BJ (cell line): Measurements from ENCODE around the gene KCNN3. TPM values are rescaled to one million over a fixed set of nuclear protein-coding genes. Genes with fewer than 3 reads are reported as not detected.

Experiments used
- CTCF ChIA-PET: fragments of 350-600 bp; formaldehyde crosslinking; extraction: SDS; loops from one replicate; lab custom pipeline; 2021; ENCODE audit warnings: antibody characterized with exemption, inconsistent platforms; lab: Yijun Ruan, JAX
- POLR2A ChIA-PET: fragments of 300-600 bp; sonication (Branson Sonifier 250); formaldehyde crosslinking; extraction: SDS; loops from one replicate; lab custom pipeline; 2021; ENCODE audit warnings: antibody characterized with exemption; lab: Charles Lee
- DNase-seq: peaks from one replicate; pipeline ENCODE4 v3.0.0-alpha.2; 2011; ENCODE audit warnings: low read depth
- H3K27me3 ChIP-seq: 2 replicates; pipeline ENCODE4 v1.6.0; 2011; ENCODE audit warnings: low read length; ENCODE audit not compliant: control insufficient read depth, insufficient read depth
- H3K36me3 ChIP-seq: 2 replicates; pipeline ENCODE4 v1.5.1; 2011; ENCODE audit warnings: low read length; ENCODE audit not compliant: control insufficient read depth, insufficient read depth
- H3K4me3 ChIP-seq: 2 replicates; pipeline ENCODE4 v1.5.1; 2011; ENCODE audit warnings: low read depth, mild to moderate bottlenecking, control low read depth, low read length
- CTCF ChIP-seq: IDR thresholded peaks from 2 replicates; pipeline ENCODE4 v1.5.1; 2011; ENCODE audit warnings: low read depth, mild to moderate bottlenecking, control low read depth, inconsistent platforms, low read length, moderate library complexity; ENCODE audit not compliant: insufficient read depth
- polyA plus RNA-seq: library from polyadenylated mRNA; depleted of rRNA; stranded (reverse); fragments of >200 nt; gene quantifications from 2 replicates; pipeline ENCODE4 v1.2.3, GENCODE V29; 2011

Gene KCNN3
- polyA plus RNA-seq, 1 experiment, result not detected

DNA sequence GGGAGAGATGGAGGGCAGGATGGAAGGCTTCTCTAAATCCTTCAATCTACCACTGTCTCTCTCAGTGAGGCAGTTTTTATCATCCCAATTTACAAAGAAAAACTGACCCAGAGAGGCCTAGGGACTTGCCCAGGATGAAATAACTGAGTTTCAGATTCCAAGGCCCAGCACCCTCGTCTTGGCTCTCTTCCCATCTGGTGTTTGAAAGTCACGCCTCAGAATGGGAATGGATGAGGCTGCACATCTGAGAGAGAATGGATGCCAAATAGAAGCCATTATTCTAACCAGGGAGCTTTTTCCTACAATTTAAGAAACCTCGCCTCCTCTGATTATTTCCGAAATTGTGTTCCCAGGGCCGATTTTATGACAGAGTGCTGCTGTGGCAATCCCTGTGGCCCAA lies 10.6 kb upstream of the KCNN3 start:
- CTCF ChIA-PET, result interaction anchor here (0.6 to 2.8 kb wide), 7 partner anchors 13 to 401 kb away, joined by 3 to 18 read pairs (median 8); no protein-coding TSS in a partner anchor
- no peaks in the 10 kb centered on the region for H3K36me3 ChIP-seq
- no peak for TF ChIP-seq CTCF
- H3K27me3 ChIP-seq, result peaks cover 9% of the 10 kb centered on the region
- no peak overlapping the region for H3K4me3 ChIP-seq
- POLR2A ChIA-PET, result no interaction called here
- no peak for DNase-seq

- Histone ChIP-seq H3K27me3 (peaks cover 7% of the 10 kb centered on the region), H3K36me3 (no peaks in the 10 kb centered on the region), H3K4me3 (no peak overlapping the region)
- POLR2A ChIA-PET, result no interaction called here
- no peak for DNase-seq
- CTCF ChIA-PET, result interaction anchor here (0.7 to 5.8 kb wide), 25 partner anchors 9 to 399 kb away, joined by 3 to 36 read pairs (median 4); partner anchors contain the start of genes KCNN3 and PMVK
- no peak for TF ChIP-seq CTCF
These were observed 8.9 kb upstream of the KCNN3 start for GRCh38 chr1:154879038-154879421.

DNA sequence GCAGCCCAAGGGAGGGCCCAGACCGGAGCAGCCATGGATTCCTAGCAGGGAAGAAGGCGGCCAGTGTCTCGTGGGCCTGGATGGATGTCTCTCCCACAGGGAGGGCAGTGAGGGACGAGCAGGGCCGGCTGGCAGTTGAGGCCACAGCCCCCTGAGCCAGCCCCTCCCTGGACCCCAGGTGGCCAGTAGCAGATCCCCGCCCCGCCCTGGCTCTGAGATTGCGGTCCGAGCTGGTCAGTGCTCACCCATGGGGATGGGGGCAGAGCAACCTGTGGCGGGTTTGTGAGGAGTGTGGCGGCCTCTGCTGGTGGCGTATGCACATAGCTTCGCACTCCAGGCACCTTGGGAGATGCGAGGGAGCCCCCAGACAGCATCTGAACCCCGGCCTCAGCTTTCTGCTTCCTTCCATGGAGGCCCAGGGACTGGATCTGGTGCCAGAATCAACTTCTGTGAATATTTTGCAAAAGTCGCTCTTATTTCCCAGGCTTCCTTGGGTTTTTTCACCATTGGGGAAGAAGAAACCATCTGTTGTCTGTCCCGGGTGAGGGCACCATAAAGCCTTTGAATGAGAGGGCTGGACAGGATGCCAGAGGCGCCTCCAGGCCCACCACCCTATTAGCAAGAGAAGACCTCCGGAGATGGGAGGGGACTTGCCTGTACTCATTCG lies 8.4 kb upstream of the KCNN3 start:
- CTCF ChIA-PET, result interaction anchor here (0.6 to 5.8 kb wide), 33 partner anchors 8 to 398 kb away, joined by 3 to 36 read pairs (median 3); partner anchors contain the start of gene KCNN3

GRCh38 chr1:154877370-154877974 lies 7.4 kb upstream of the KCNN3 start:
- POLR2A ChIA-PET, result no interaction called here
- DNase-seq, result no peak
- Histone ChIP-seq H3K27me3 (peaks cover 7% of the 10 kb centered on the region), H3K36me3 (no peaks in the 10 kb centered on the region), H3K4me3 (no peak overlapping the region)
- TF ChIP-seq CTCF, result no peak
- CTCF ChIA-PET, result interaction anchor here (0.6 to 5.8 kb wide), 15 partner anchors 8 to 397 kb away, joined by 3 to 36 read pairs (median 4); partner anchors contain the start of gene KCNN3

More for the DNA sequence above, 8.4 kb upstream of the KCNN3 start:
- no peak overlapping the region for H3K4me3 ChIP-seq
- H3K36me3 ChIP-seq, result no peaks in the 10 kb centered on the region
- peaks cover 7% of the 10 kb centered on the region for H3K27me3 ChIP-seq
- TF ChIP-seq CTCF, result peak; percentile 87
- POLR2A ChIA-PET, result no interaction called here
- no peak for DNase-seq

- H3K4me3 ChIP-seq, result no peak overlapping the region
- H3K27me3 ChIP-seq, result peaks cover 5% of the 10 kb centered on the region
- CTCF ChIA-PET, result interaction anchor here (1.1 to 5.8 kb wide), 5 partner anchors 67 to 397 kb away, joined by 3 to 36 read pairs (median 6); no protein-coding TSS in a partner anchor
- no peak for DNase-seq
- no peaks in the 10 kb centered on the region for H3K36me3 ChIP-seq
- POLR2A ChIA-PET, result no interaction called here
- no peak for TF ChIP-seq CTCF
These were observed 6.8 kb upstream of the KCNN3 start for GRCh38 chr1:154876842-154877369.
